ENCODE data around the gene CADPS. TPM values are rescaled to one million over a fixed set of nuclear protein-coding genes. Genes with fewer than 3 reads are reported as not detected.

The CADPS gene
- total RNA-seq, 1 donor from 2014 or later = not detected

- no peak overlapping the region for H3K27ac Mint-ChIP-seq
- H3K9me3 Mint-ChIP-seq = no peaks in the 10 kb centered on the region
- H3K36me3 Mint-ChIP-seq (ENCODE audit: low read depth) = no peaks in the 10 kb centered on the region
- intact Hi-C loops (cut with micrococcal nuclease) = no loop called here
- H3K27me3 Mint-ChIP-seq = peaks cover 12% of the 10 kb centered on the region
- no peak for DNase-seq
- no peaks in the 10 kb centered on the region for H3K4me1 Mint-ChIP-seq
- H3K4me3 Mint-ChIP-seq = no peak overlapping the region
Measured at GRCh38 chr3:62625268-62625667, 249.9 kb downstream of the CADPS start.

- H3K4me1 Mint-ChIP-seq = no peaks in the 10 kb centered on the region
- H3K36me3 Mint-ChIP-seq (ENCODE audit: low read depth) = no peaks in the 10 kb centered on the region
- peaks cover 12% of the 10 kb centered on the region for H3K27me3 Mint-ChIP-seq
- no peak overlapping the region for H3K4me3 Mint-ChIP-seq
- no peaks in the 10 kb centered on the region for H3K9me3 Mint-ChIP-seq
- intact Hi-C loops (cut with micrococcal nuclease) = no loop called here
- no peak for DNase-seq
- H3K27ac Mint-ChIP-seq = no peak overlapping the region
Measured at GRCh38 chr3:62624185-62624584, 251.0 kb downstream of the CADPS start.

- Mint-ChIP-seq H3K9me3 (no peaks in the 10 kb centered on the region), H3K36me3 (ENCODE audit: low read depth) (no peaks in the 10 kb centered on the region), H3K4me1 (no peaks in the 10 kb centered on the region), H3K27me3 (peaks cover 10% of the 10 kb centered on the region), H3K27ac (no peak overlapping the region), H3K4me3 (no peak overlapping the region)
- intact Hi-C loops (cut with micrococcal nuclease) = no loop called here
- peak; percentile 59 for DNase-seq
Measured at GRCh38 chr3:62622553-62623174, 252.6 kb downstream of the CADPS start.

GRCh38 chr3:62621925-62622324 lies 253.3 kb downstream of the CADPS start:
- DNase-seq = no peak
- H3K27me3 Mint-ChIP-seq = peaks cover 7% of the 10 kb centered on the region
- H3K4me1 Mint-ChIP-seq = no peaks in the 10 kb centered on the region
- H3K9me3 Mint-ChIP-seq = no peaks in the 10 kb centered on the region
- H3K27ac Mint-ChIP-seq = no peak overlapping the region
- no peak overlapping the region for H3K4me3 Mint-ChIP-seq
- no peaks in the 10 kb centered on the region for H3K36me3 Mint-ChIP-seq (ENCODE audit: low read depth)
- intact Hi-C loops (cut with micrococcal nuclease) = no loop called here

GRCh38 chr3:62621176-62621575 lies 254.0 kb downstream of the CADPS start:
- no peaks in the 10 kb centered on the region for H3K9me3 Mint-ChIP-seq
- intact Hi-C loops (cut with micrococcal nuclease) = no loop called here

GRCh38 chr3:62615258-62615849 lies 259.9 kb downstream of the CADPS start:
- Mint-ChIP-seq H3K27me3 (no peaks in the 10 kb centered on the region), H3K36me3 (ENCODE audit: low read depth) (no peaks in the 10 kb centered on the region), H3K27ac (no peak overlapping the region), H3K4me1 (no peaks in the 10 kb centered on the region), H3K9me3 (no peaks in the 10 kb centered on the region), H3K4me3 (no peak overlapping the region)
- intact Hi-C loops (cut with micrococcal nuclease) = no loop called here
- DNase-seq = no peak

More at GRCh38 chr3:62621176-62621575, 254.0 kb downstream of the CADPS start:
- H3K4me1 Mint-ChIP-seq = no peaks in the 10 kb centered on the region
- H3K36me3 Mint-ChIP-seq (ENCODE audit: low read depth) = no peaks in the 10 kb centered on the region
- peaks cover 3% of the 10 kb centered on the region for H3K27me3 Mint-ChIP-seq
- H3K4me3 Mint-ChIP-seq = no peak overlapping the region
- no peak overlapping the region for H3K27ac Mint-ChIP-seq
- no peak for DNase-seq

- H3K4me1 Mint-ChIP-seq = no peaks in the 10 kb centered on the region
- no peak overlapping the region for H3K4me3 Mint-ChIP-seq
- H3K27me3 Mint-ChIP-seq = no peaks in the 10 kb centered on the region
- H3K27ac Mint-ChIP-seq = no peak overlapping the region
- H3K9me3 Mint-ChIP-seq = no peaks in the 10 kb centered on the region
- H3K36me3 Mint-ChIP-seq (ENCODE audit: low read depth) = no peaks in the 10 kb centered on the region
- intact Hi-C loops (cut with micrococcal nuclease) = no loop called here
- no peak for DNase-seq
Measured at GRCh38 chr3:62614527-62614926, 260.7 kb downstream of the CADPS start.

- H3K4me1 Mint-ChIP-seq = no peaks in the 10 kb centered on the region
- H3K27ac Mint-ChIP-seq = no peak overlapping the region
- intact Hi-C loops (cut with micrococcal nuclease) = no loop called here
- no peaks in the 10 kb centered on the region for H3K36me3 Mint-ChIP-seq (ENCODE audit: low read depth)
- no peak for DNase-seq
- no peak overlapping the region for H3K4me3 Mint-ChIP-seq
- H3K9me3 Mint-ChIP-seq = no peaks in the 10 kb centered on the region
- H3K27me3 Mint-ChIP-seq = no peaks in the 10 kb centered on the region
Measured at GRCh38 chr3:62611541-62612240, 263.5 kb downstream of the CADPS start.

GRCh38 chr3:62607287-62608029 lies 267.8 kb downstream of the CADPS start:
- Mint-ChIP-seq H3K4me3 (no peak overlapping the region), H3K9me3 (no peaks in the 10 kb centered on the region), H3K4me1 (no peaks in the 10 kb centered on the region), H3K27ac (no peak overlapping the region), H3K36me3 (ENCODE audit: low read depth) (no peaks in the 10 kb centered on the region), H3K27me3 (no peaks in the 10 kb centered on the region)
- intact Hi-C loops (cut with micrococcal nuclease) = no loop called here
- DNase-seq = no peak

GRCh38 chr3:62605413-62606068 lies 269.7 kb downstream of the CADPS start:
- no peak overlapping the region for H3K4me3 Mint-ChIP-seq
- H3K9me3 Mint-ChIP-seq = no peaks in the 10 kb centered on the region
- no peaks in the 10 kb centered on the region for H3K4me1 Mint-ChIP-seq
- no peak overlapping the region for H3K27ac Mint-ChIP-seq
- no peaks in the 10 kb centered on the region for H3K27me3 Mint-ChIP-seq
- intact Hi-C loops (cut with micrococcal nuclease) = no loop called here
- no peaks in the 10 kb centered on the region for H3K36me3 Mint-ChIP-seq (ENCODE audit: low read depth)
- no peak for DNase-seq

GRCh38 chr3:62604751-62605351 lies 270.4 kb downstream of the CADPS start:
- no peak for DNase-seq
- Mint-ChIP-seq H3K27me3 (no peaks in the 10 kb centered on the region), H3K27ac (no peak overlapping the region), H3K4me3 (no peak overlapping the region), H3K9me3 (no peaks in the 10 kb centered on the region), H3K4me1 (no peaks in the 10 kb centered on the region), H3K36me3 (ENCODE audit: low read depth) (no peaks in the 10 kb centered on the region)
- intact Hi-C loops (cut with micrococcal nuclease) = no loop called here

GRCh38 chr3:62604298-62604697 lies 270.9 kb downstream of the CADPS start:
- DNase-seq = no peak
- H3K27me3 Mint-ChIP-seq = no peaks in the 10 kb centered on the region
- no peaks in the 10 kb centered on the region for H3K36me3 Mint-ChIP-seq (ENCODE audit: low read depth)
- H3K9me3 Mint-ChIP-seq = no peaks in the 10 kb centered on the region
- no peak overlapping the region for H3K4me3 Mint-ChIP-seq
- no peak overlapping the region for H3K27ac Mint-ChIP-seq
- H3K4me1 Mint-ChIP-seq = no peaks in the 10 kb centered on the region
- intact Hi-C loops (cut with micrococcal nuclease) = no loop called here

- Mint-ChIP-seq H3K27ac (no peak overlapping the region), H3K4me3 (no peak overlapping the region), H3K27me3 (no peaks in the 10 kb centered on the region), H3K36me3 (ENCODE audit: low read depth) (no peaks in the 10 kb centered on the region), H3K4me1 (no peaks in the 10 kb centered on the region), H3K9me3 (no peaks in the 10 kb centered on the region)
- DNase-seq = no peak
- intact Hi-C loops (cut with micrococcal nuclease) = no loop called here
Measured at GRCh38 chr3:62602987-62603386, 272.2 kb downstream of the CADPS start.

Measured in activated CD4-positive, alpha-beta T cell treated with anti-CD3 and anti-CD28 coated beads, Interleukin-2, amount 10 ng/mL, durations not matched to agents 24 days and 14 days (primary cell).